Activated T-cell treated with anti-CD3 and anti-CD28 coated beads, Interleukin-2, amount 50 U/mL, for 1 hour (primary cell): ENCODE results near the gene CDK15.
"Not testable (repeated sequence)": the region's sequence is repeated elsewhere in the genome, so short reads cannot be mapped to it uniquely, and the experiment has no call there.

Experiments used
- DNase-seq: peaks from one replicate; pipeline ENCODE4 v3.0.0-alpha.2; 2020

Gene CDK15

GRCh38 chr2:201790989-201791388 is 15.3 kb upstream of the CDK15 start:
- no peak for DNase-seq

GRCh38 chr2:201793631-201794030 is 12.7 kb upstream of the CDK15 start:
- no peak for DNase-seq

- DNase-seq, result no peak
Measured at GRCh38 chr2:201794294-201794693, 12.0 kb upstream of the CDK15 start.

- no peak for DNase-seq
Measured at GRCh38 chr2:201795607-201796477, 10.5 kb upstream of the CDK15 start.

DNA sequence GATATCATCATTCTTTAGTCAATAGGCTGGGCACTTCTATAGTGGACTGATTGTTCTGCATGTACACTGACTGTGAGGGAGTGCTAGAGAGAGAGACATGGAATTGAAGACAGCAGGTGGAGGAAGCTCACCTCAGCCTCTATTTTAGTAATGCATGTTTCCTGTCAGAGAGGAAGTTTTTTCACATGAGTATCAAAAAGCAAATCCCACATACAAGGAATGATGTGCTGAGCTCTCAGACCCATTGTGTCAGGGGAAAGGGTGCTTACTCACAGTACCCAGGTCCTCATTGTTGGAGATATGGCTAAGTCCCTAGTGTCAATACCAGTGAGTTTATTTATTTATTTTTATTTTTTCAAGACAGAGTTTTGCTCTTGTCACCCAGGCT is 9.9 kb upstream of the CDK15 start:
- DNase-seq, result no peak

DNA sequence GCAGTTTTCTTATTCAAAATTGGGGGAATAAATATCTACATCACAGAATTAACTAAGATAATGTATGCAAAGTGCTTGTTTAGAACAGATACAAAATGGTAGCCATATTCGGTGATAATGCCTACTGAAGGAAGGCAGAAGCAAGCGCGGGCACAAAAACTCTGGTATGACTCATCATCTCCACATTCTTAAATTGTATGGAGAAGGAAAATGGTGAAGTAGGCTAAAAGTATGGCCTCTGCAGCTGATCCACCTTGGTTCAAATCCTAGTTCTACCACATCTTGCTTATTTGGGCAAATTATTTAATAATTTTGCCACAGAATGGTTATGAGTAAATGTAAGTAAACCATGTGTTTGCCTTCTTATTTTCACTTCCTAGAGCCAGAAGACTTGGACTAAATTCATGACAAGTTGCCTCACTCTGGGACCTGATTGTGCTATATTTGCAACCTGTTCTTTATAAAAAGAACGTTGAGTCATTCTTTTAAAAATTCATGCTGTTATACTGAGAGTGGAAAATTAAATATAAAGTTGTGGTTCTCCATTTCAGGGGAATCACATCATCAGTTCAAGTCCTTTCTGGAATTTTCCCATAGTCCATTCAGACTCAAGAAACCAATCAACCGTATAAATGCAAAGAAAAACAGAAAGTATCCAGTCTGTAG is 9.0 kb upstream of the CDK15 start:
- DNase-seq, result no peak

DNA sequence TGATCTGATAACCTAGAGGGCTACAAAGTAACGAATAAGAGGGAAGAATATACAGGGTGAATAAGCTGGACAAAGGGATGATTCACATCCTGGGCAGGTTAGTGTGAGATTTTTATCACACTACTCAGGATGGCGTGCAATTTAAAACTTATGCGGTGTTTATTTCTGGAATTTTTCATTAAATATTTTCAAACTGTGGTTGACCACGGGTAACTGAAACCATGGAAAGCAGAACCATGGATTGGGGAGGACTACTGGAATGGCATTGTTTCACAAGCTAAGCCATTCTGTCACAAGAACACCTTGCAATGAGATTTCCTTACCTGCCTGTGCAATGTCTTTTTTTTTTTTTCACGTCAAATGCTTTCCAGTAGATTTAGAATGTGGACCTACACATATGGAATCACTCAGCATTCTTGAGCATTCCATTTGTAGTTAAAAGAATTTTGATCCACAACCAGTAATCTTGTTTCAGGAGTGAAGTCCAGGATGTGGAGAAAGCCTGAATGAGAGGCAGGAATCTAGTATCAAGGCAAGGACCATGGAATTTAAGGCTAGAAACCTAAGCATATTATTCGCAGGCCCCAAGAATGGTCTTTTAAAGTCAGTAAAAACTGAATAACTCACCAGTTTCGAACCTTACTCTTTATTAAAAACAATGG is 8.0 kb upstream of the CDK15 start:
- no peak for DNase-seq

DNA sequence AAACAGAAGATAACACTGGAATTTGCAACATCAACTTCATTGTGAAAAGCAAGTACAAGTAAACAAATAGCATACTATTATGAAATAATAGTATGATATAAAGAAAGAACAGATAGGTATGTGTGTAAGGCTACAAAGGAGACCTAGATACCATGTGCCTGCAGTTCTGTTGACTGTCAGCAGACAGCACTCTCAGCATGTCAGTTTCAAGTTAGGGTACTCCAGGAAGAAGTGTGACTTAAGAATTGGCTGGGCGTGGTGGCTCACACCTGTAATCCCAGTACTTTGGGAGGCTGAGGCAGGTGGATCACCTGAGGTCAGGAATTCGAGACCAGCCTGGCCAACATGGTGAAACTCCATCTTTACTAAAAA is 7.4 kb upstream of the CDK15 start:
- DNase-seq, result not testable (repeated sequence)

DNA sequence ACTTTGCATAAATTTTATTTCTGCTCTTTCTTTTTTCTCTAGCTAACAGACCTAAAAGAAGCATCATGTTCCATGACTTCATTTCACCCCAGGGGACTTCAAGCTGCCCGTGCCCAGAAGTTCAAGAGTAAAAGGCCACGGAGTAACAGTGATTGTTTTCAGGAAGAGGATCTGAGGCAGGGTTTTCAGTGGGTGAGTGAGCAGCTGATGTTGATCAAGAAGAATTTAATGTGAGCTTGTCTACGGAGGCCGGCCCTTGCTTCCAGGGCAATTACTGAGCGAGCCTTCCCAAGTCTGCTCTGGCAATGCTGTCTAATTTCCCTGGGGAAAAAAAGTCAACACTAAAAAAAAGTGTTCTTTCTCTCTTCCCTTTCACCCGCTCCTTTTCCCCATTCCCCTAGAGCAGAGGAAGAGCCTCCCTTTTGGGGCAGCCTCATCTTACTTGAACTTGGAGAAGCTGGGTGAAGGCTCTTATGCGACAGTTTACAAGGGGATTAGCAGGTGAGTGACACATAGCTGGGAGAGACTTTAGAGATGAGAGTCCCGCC is 1.2 kb downstream of the CDK15 start:
- DNase-seq, result no peak

DNA sequence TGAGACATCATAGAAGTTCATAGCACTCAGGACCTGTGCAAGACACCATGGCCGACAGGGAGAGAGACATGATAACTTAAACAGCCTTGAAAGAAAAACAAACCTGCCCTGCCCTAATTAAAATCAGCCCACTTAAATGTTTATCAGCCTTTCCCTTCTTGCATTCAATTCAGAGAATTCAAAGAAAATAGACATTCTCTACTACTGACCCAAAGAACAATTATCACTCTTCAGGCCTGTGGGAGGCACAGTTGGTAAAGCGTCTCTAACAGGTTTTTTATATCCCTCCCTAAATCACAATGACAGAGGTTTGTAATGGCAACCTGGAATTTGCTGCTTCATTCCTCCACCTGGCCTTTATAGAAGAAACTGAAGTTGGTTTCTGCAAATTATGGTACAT is 1.7 kb downstream of the CDK15 start:
- DNase-seq, result no peak

GRCh38 chr2:201809633-201810032 is 3.3 kb downstream of the CDK15 start:
- DNase-seq, result no peak

DNA sequence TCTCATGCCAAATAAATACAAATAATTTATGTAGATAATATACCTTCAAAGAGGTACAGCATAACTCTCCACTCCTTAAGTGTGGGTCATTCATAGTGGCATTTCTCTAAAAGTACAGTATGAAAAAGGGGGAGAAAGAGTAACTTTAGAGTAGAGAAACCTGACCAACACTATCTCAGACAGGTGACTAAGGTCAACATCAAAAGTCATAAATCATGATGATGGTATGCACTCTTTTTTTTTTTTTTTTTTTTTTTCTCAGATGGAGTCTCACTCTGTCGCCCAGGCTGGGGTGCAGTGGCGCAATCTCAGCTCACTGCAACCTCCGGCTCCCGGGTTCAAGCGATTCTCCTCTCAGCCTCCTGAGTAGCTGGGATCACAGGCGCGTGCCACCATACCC is 4.3 kb downstream of the CDK15 start:
- not testable (repeated sequence) for DNase-seq

GRCh38 chr2:201813996-201814760 is 7.8 kb downstream of the CDK15 start:
- DNase-seq, result no peak

- no peak for DNase-seq
Measured at GRCh38 chr2:201816657-201817575, 10.6 kb downstream of the CDK15 start.

DNA sequence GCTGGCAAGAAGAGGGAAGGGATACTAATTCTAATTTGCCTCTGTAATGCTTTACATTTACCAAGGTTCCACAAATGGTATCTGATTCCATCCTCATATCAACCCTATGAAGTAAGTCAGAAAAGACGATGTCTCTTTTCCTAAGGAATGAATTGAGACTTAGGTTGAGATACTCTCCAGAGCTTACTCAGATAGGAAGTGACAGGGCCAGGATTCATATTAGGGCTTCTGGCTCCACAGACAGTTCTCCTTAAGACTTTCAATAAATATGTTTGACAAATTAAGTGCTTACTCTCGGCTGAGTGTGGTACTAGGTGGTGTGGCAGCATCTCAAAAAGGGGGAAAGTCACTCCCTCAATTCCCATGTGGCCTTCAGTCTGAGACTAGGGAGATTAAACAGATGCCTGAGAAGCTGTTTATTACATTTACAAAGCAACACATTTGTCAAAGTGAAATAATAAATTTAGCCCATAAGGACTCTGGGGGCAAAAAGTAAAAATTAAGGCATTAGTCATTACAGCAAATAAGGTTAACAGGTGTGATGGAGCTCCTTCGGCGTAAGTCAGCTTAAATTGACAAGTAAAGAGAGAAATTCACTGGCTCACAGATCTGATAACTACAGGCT is 14.2 kb downstream of the CDK15 start:
- DNase-seq, result no peak

GRCh38 chr2:201821080-201821479 is 14.7 kb downstream of the CDK15 start:
- DNase-seq, result no peak

DNA sequence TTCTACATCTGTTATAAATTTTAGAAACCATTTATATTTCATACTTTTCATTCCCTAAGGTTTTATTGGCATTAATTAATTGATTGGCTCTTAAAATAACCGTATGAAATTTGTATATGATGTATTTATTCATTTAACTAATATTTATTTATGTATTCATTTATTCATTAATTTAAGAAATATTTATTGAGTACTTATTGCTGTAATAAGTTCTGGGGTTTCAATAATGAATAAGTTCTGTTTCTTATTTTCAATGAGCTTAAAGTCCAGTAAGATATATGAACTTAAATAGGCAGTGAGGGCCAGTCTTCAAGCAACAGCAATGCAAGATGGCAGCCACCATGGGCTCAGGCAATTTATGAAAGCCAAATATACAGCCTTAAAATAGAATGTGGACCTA is 17.9 kb downstream of the CDK15 start:
- DNase-seq, result no peak

- DNase-seq, result no peak
Measured at GRCh38 chr2:201827621-201828020, 21.3 kb downstream of the CDK15 start.

DNA sequence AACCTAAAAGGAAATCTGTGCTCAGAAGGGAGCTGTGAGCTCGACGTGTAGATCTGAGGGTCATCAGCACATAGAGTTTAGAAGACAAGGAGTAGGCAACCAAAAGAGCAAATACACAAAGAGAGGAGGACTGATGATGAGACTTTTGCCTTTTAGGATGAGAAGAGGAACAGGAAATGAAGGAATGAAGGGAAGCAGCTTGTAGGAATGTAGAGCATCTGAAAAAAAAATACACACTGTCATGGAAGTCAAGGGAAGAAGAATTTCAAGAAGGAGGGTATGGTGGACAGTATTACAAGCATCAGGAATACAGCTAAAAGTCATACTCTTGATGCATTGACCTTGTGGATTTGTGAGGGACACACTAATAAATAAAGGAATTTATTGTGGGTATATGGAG is 21.9 kb downstream of the CDK15 start:
- DNase-seq, result no peak

GRCh38 chr2:201830666-201831065 is 24.3 kb downstream of the CDK15 start:
- DNase-seq, result no peak

DNA sequence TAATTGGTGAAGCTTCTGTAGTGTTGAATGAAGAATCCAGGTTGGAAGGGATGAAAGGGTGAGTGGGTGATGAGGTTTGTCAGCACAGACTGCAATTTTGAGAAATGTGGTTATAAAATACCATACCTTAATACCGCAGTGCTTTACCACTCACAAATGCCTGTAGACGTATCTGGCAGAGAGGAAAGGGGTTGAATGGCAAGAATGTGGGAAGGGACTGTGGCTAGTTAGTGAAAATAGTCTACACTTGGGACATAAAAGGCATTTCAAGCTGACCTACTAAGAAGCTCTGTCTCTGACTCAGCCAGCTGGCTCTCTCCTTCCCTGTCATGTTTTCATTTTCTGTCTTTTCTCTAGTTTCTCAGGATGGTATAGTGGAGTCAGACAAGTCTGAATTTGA is 25.1 kb downstream of the CDK15 start:
- DNase-seq, result no peak
